ENCODE measurements around the gene PSMG3. TPM values are rescaled to one million over a fixed set of nuclear protein-coding genes. Genes with fewer than 3 reads are reported as not detected.

Gene PSMG3
- total and polyA plus RNA-seq, 2 donors from 2014 or later = 29.7 to 66.6 TPM

GRCh38 chr7:1603346-1604225 is 33.8 kb upstream of the PSMG3 start:
- TF ChIP-seq CTCF (IDR thresholded peaks at IDR 0.05; ENCODE audit: borderline replicate concordance, extremely low read depth, insufficient read depth) = no peak
- Histone ChIP-seq H3K4me1 (ENCODE audit: control insufficient read depth in 2 of 3, insufficient read depth in 2 of 3, low read depth in 1 of 3, low read length in 3 of 3) (no peaks in the 10 kb centered on the region), H3K9ac (ENCODE audit: low read length in 3 of 3) (no peak overlapping the region), H3K4me3 (ENCODE audit: low read length in 3 of 3) (no peak overlapping the region), H3K36me3 (ENCODE audit: control insufficient read depth in 2 of 3, insufficient read depth in 3 of 3, low read length in 3 of 3) (no peaks in the 10 kb centered on the region), H3K9me3 (ENCODE audit: control insufficient read depth in 2 of 3, insufficient read depth in 1 of 3, low read length in 3 of 3) (no peaks in the 10 kb centered on the region), H3K27me3 (ENCODE audit: control insufficient read depth, insufficient read depth, low read length) (no peaks in the 10 kb centered on the region), H3K27ac (ENCODE audit: low read depth in 2 of 2, low read length in 2 of 2) (no peak overlapping the region)
- DNase-seq = peak in 1 of 5 donors; percentile 16
- intact Hi-C loops (cut with DNase I) = no loop called here
- no peak for FAIRE-seq

- Histone ChIP-seq H3K36me3 (ENCODE audit: control insufficient read depth in 2 of 3, insufficient read depth in 3 of 3, low read length in 3 of 3) (no peaks in the 10 kb centered on the region), H3K4me3 (ENCODE audit: low read length in 3 of 3) (no peak overlapping the region), H3K27me3 (ENCODE audit: control insufficient read depth, insufficient read depth, low read length) (no peaks in the 10 kb centered on the region), H3K4me1 (ENCODE audit: control insufficient read depth in 2 of 3, insufficient read depth in 2 of 3, low read depth in 1 of 3, low read length in 3 of 3) (no peaks in the 10 kb centered on the region), H3K27ac (ENCODE audit: low read depth in 2 of 2, low read length in 2 of 2) (no peak overlapping the region), H3K9ac (ENCODE audit: low read length in 3 of 3) (no peak overlapping the region), H3K9me3 (ENCODE audit: control insufficient read depth in 2 of 3, insufficient read depth in 1 of 3, low read length in 3 of 3) (no peaks in the 10 kb centered on the region)
- TF ChIP-seq CTCF (IDR thresholded peaks at IDR 0.05; ENCODE audit: borderline replicate concordance, extremely low read depth, insufficient read depth) = no peak
- intact Hi-C loops (cut with DNase I) = no loop called here
- no peak for FAIRE-seq
- DNase-seq = no peak
Observed at GRCh38 chr7:1602386-1602785, 32.6 kb upstream of the PSMG3 start.

GRCh38 chr7:1601956-1602355 is 32.1 kb upstream of the PSMG3 start:
- Histone ChIP-seq H3K9me3 (ENCODE audit: control insufficient read depth in 2 of 3, insufficient read depth in 1 of 3, low read length in 3 of 3) (no peaks in the 10 kb centered on the region), H3K36me3 (ENCODE audit: control insufficient read depth in 2 of 3, insufficient read depth in 3 of 3, low read length in 3 of 3) (no peaks in the 10 kb centered on the region), H3K27me3 (ENCODE audit: control insufficient read depth, insufficient read depth, low read length) (no peaks in the 10 kb centered on the region), H3K9ac (ENCODE audit: low read length in 3 of 3) (no peak overlapping the region), H3K27ac (ENCODE audit: low read depth in 2 of 2, low read length in 2 of 2) (no peak overlapping the region), H3K4me3 (ENCODE audit: low read length in 3 of 3) (no peak overlapping the region), H3K4me1 (ENCODE audit: control insufficient read depth in 2 of 3, insufficient read depth in 2 of 3, low read depth in 1 of 3, low read length in 3 of 3) (no peaks in the 10 kb centered on the region)
- intact Hi-C loops (cut with DNase I) = no loop called here
- FAIRE-seq = no peak
- DNase-seq = no peak
- no peak for TF ChIP-seq CTCF (IDR thresholded peaks at IDR 0.05; ENCODE audit: borderline replicate concordance, extremely low read depth, insufficient read depth)

All from kidney (tissue), 14 donors.